GM12892 (cell line): Measurements from ENCODE around the gene SSBP3.

Experiments used
- POLR2A ChIP-seq: IDR thresholded peaks from 2 replicates; pipeline ENCODE4 v1.6.1; 2011; ENCODE audit warnings: low read depth, low read length, control low read depth
- POLR2AphosphoS5 ChIP-seq: IDR thresholded peaks from 2 replicates; pipeline ENCODE4 v1.6.1; 2011; ENCODE audit warnings: low read depth, low read length, control low read depth
- TAF1 ChIP-seq: IDR thresholded peaks from 2 replicates; pipeline ENCODE4 v1.6.1; 2011; ENCODE audit warnings: low read depth, mild to moderate bottlenecking, control low read depth, low read length, borderline replicate concordance

DNA sequence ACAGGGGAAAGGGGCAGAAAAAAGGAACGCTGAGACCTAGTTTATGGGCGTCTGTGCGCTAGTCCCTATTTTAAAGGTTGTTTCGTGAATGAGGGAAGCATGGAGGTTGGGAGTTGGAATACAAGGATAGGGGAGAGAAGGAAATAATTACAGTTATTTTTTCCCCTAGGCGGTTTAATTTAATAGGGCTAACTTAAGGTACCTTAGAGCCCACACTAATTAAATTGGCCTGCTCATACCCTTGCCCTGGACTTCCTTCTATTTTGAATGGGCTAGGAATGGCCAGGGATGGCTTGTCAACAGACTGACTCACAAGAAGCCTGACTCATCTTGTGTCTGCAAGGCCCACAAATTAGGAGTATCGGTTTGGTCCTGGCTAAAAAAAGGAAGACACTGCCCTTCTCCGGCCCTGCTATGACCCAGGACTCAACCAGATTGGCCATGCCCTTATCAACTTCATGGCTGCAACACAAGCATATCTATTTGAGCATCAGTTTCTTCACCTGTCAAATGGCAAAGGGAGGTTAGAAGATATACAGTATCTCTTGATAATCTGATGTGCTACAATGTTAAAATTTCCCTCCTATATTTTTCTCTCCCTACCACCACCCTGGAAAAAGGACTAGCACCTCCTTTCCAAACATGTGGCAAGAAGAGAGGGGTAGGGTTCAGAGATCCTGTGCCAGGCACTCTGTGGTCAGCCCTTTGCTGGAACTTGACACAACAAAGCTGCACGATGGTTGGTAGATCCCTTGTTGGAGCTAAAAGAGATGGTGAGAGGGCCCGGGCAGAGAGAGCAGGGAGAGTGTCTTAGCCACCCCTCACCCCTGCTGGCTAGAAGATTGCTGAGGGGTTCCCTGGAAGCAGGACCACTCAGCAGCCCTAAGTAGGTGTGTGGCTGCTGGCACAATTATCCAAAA, 2.2 kb upstream of the SSBP3 start:
- TF ChIP-seq POLR2A (no peak), POLR2AphosphoS5 (no peak), TAF1 (no peak)
